Measurements from ENCODE around the gene STPG4. TPM values are rescaled to one million over a fixed set of nuclear protein-coding genes. Genes with fewer than 3 reads are reported as not detected.
"Not testable (repeated sequence)": the region's sequence is repeated elsewhere in the genome, so short reads cannot be mapped to it uniquely, and the experiment has no call there.

The STPG4 gene
- total and polyA plus RNA-seq, 4 donors, result 0.06 to 1.0 (median 0.20) TPM

DNA sequence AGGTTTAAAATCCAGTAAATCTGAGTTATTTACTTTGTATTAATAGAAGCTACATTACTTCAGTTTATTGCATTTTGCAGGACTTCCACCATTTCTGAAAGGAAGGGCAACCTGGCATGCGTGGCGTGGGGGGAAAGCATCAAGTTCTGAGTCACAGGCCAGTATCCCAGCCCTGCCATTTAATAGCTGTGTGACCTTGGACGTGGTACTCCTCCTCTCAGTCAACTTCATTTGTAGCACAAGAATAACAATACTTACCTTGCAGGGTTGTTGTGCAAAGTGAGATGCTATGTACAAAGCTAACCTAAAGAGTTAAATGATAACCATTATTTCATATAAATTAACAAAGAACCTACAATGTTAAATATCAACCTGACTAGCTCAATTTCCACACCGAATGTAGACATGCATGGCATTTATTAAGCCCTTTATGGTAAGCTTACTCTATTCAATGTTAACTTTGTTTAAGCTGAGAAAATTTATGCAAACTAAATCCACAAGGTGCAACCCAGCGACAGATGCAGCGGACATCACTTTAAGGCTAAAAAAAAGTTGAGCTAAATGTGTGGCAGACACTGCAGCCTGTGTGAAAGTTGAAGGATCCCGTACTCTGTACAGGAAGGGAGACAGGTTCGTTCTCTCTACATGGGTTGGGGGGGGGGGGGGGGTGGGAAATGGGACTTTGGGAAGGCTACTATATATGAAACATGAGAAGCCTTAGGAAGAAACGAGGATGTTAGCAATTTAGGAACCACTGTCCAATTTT, 17.2 kb upstream of the STPG4 start:
- no peaks in the 10 kb centered on the region for H3K9me3 ChIP-seq (ENCODE audit: control insufficient read depth in 4 of 4, insufficient read depth in 3 of 4, low read length in 3 of 4)
- no peak for TF ChIP-seq CTCF (IDR thresholded peaks at IDR 0.05; ENCODE audit: control extremely low read depth, extremely low read depth)
- H3K4me1 ChIP-seq (ENCODE audit: control insufficient read depth in 5 of 5, insufficient read depth in 5 of 5, low read length in 5 of 5), result peaks cover 0 to 48% (median 16%) of the 10 kb centered on the region in 5 donors
- ATAC-seq (ENCODE audit: insufficient read depth, low FRiP score) (no peak), DNase-seq (no peak)
- H3K27ac ChIP-seq (ENCODE audit: low read depth in 1 of 2, low read length in 1 of 2), result peak overlapping the region in 1 of 2 donors; percentile 56
- no peak overlapping the region for H3K4me3 ChIP-seq
- WGBS, 2 donors, result 48 to 53% methylated on average over 9 of the region's 9 CpGs
- H3K27me3 ChIP-seq (ENCODE audit: control insufficient read depth in 3 of 3, insufficient read depth in 3 of 3, low read length in 2 of 3), result no peaks in the 10 kb centered on the region
- no peak overlapping the region for H3K9ac ChIP-seq (ENCODE audit: insufficient read depth in 1 of 2, low read length in 2 of 2)
- H3K36me3 ChIP-seq (ENCODE audit: control insufficient read depth in 4 of 4, insufficient read depth in 4 of 4, low read length in 4 of 4), result peaks cover 3 to 9% (median 7%) of the 10 kb centered on the region in 4 donors

- no peak overlapping the region for H3K27ac ChIP-seq (ENCODE audit: low read depth in 1 of 2, low read length in 1 of 2)
- no peaks in the 10 kb centered on the region for H3K9me3 ChIP-seq (ENCODE audit: control insufficient read depth in 4 of 4, insufficient read depth in 3 of 4, low read length in 3 of 4)
- peaks cover 0 to 44% (median 21%) of the 10 kb centered on the region in 5 donors for H3K4me1 ChIP-seq (ENCODE audit: control insufficient read depth in 5 of 5, insufficient read depth in 5 of 5, low read length in 5 of 5)
- no peak overlapping the region for H3K4me3 ChIP-seq
- H3K36me3 ChIP-seq (ENCODE audit: control insufficient read depth in 4 of 4, insufficient read depth in 4 of 4, low read length in 4 of 4), result peaks cover 3 to 12% (median 6%) of the 10 kb centered on the region in 4 donors
- TF ChIP-seq CTCF (IDR thresholded peaks at IDR 0.05; ENCODE audit: control extremely low read depth, extremely low read depth), result no peak
- ATAC-seq (ENCODE audit: insufficient read depth, low FRiP score) (no peak), DNase-seq (no peak)
- WGBS, 2 donors, result 58 to 75% methylated on average over 2 of the region's 2 CpGs
- no peak overlapping the region for H3K9ac ChIP-seq (ENCODE audit: insufficient read depth in 1 of 2, low read length in 2 of 2)
- H3K27me3 ChIP-seq (ENCODE audit: control insufficient read depth in 3 of 3, insufficient read depth in 3 of 3, low read length in 2 of 3), result no peaks in the 10 kb centered on the region
Measured at GRCh38 chr2:47169784-47170183, 14.7 kb upstream of the STPG4 start.

GRCh38 chr2:47168895-47169294, 13.8 kb upstream of the STPG4 start:
- peaks cover 0 to 35% (median 19%) of the 10 kb centered on the region in 5 donors for H3K4me1 ChIP-seq (ENCODE audit: control insufficient read depth in 5 of 5, insufficient read depth in 5 of 5, low read length in 5 of 5)
- WGBS, 2 donors, result 73 to 76% methylated on average over 8 of the region's 8 CpGs

GRCh38 chr2:47167149-47167548, 12.0 kb upstream of the STPG4 start:
- no peaks in the 10 kb centered on the region for H3K27me3 ChIP-seq (ENCODE audit: control insufficient read depth in 3 of 3, insufficient read depth in 3 of 3, low read length in 2 of 3)
- 92% methylated on average over 5 of the region's 5 CpGs for WGBS, 2 donors
- TF ChIP-seq CTCF (IDR thresholded peaks at IDR 0.05; ENCODE audit: control extremely low read depth, extremely low read depth), result no peak
- H3K27ac ChIP-seq (ENCODE audit: low read depth in 1 of 2, low read length in 1 of 2), result no peak overlapping the region
- H3K4me3 ChIP-seq, result no peak overlapping the region
- no peak overlapping the region for H3K9ac ChIP-seq (ENCODE audit: insufficient read depth in 1 of 2, low read length in 2 of 2)
- peaks cover 3 to 26% (median 9%) of the 10 kb centered on the region in 4 donors for H3K36me3 ChIP-seq (ENCODE audit: control insufficient read depth in 4 of 4, insufficient read depth in 4 of 4, low read length in 4 of 4)
- ATAC-seq (ENCODE audit: insufficient read depth, low FRiP score) (no peak), DNase-seq (no peak)
- no peaks in the 10 kb centered on the region for H3K9me3 ChIP-seq (ENCODE audit: control insufficient read depth in 4 of 4, insufficient read depth in 3 of 4, low read length in 3 of 4)
- H3K4me1 ChIP-seq (ENCODE audit: control insufficient read depth in 5 of 5, insufficient read depth in 5 of 5, low read length in 5 of 5), result peaks cover 0 to 19% (median 9%) of the 10 kb centered on the region in 5 donors

More at GRCh38 chr2:47168895-47169294, 13.8 kb upstream of the STPG4 start:
- H3K27ac ChIP-seq (ENCODE audit: low read depth in 1 of 2, low read length in 1 of 2); ATAC-seq (ENCODE audit: insufficient read depth, low FRiP score); H3K9me3 ChIP-seq (ENCODE audit: control insufficient read depth in 4 of 4, insufficient read depth in 3 of 4, low read length in 3 of 4); H3K4me3 ChIP-seq; H3K27me3 ChIP-seq (ENCODE audit: control insufficient read depth in 3 of 3, insufficient read depth in 3 of 3, low read length in 2 of 3); DNase-seq; H3K9ac ChIP-seq (ENCODE audit: insufficient read depth in 1 of 2, low read length in 2 of 2): not testable (repeated sequence)
- peaks cover 3 to 14% (median 6%) of the 10 kb centered on the region in 4 donors for H3K36me3 ChIP-seq (ENCODE audit: control insufficient read depth in 4 of 4, insufficient read depth in 4 of 4, low read length in 4 of 4)

All from lung (tissue), 12 donors.